Measurements from ENCODE around the gene RCL1.
"Not testable (repeated sequence)": the region's sequence is repeated elsewhere in the genome, so short reads cannot be mapped to it uniquely, and the experiment has no call there.

RCL1 gene, protein sequence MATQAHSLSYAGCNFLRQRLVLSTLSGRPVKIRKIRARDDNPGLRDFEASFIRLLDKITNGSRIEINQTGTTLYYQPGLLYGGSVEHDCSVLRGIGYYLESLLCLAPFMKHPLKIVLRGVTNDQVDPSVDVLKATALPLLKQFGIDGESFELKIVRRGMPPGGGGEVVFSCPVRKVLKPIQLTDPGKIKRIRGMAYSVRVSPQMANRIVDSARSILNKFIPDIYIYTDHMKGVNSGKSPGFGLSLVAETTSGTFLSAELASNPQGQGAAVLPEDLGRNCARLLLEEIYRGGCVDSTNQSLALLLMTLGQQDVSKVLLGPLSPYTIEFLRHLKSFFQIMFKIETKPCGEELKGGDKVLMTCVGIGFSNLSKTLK

DNA sequence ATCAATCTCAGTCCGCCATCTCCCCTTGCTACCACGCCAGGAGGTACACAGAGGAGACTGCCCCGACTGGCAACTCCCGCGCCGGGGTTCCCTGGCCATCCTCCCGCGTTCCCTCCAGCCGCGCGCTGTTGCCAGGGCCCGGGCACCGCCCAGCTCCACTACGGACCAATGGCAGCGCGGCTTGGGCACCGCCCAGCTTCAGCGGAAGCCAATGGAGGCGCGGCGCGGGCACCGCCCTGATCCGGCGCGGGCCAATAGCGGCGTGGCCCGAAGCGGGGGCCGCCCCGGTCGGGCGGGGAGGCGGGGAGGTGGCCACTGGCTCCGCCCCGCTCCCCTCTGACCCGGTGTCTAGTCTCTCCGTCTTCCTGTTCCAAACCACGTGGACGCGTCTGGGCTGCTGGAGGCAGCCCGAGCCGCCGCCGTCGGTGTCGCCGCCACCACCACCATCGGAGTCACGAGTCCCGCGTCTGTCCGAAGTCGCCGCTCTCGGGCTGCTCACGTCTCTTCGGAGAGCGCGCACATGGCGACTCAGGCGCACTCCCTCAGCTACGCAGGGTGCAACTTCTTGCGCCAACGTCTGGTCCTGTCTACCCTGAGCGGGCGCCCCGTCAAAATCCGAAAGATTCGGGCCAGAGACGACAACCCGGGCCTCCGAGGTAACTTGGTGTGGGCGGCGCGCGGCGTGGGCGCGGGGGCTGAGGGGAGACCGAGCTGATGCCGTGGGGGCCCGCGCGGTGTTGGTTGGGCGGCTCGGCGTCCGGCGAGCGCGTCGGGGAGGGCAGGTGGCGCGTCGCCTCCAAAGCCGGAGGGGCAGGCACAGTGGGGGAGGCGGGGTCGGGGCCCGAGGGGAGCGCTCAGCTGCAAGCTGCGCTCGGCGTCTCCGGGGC is at the start of gene RCL1:
RCL1 (plus strand) TSS at position 373 of the 887 bp plus-strand sequence; CDS start at position 521, 148 bp downstream.
- DNase-seq: peak; percentile 94

DNA sequence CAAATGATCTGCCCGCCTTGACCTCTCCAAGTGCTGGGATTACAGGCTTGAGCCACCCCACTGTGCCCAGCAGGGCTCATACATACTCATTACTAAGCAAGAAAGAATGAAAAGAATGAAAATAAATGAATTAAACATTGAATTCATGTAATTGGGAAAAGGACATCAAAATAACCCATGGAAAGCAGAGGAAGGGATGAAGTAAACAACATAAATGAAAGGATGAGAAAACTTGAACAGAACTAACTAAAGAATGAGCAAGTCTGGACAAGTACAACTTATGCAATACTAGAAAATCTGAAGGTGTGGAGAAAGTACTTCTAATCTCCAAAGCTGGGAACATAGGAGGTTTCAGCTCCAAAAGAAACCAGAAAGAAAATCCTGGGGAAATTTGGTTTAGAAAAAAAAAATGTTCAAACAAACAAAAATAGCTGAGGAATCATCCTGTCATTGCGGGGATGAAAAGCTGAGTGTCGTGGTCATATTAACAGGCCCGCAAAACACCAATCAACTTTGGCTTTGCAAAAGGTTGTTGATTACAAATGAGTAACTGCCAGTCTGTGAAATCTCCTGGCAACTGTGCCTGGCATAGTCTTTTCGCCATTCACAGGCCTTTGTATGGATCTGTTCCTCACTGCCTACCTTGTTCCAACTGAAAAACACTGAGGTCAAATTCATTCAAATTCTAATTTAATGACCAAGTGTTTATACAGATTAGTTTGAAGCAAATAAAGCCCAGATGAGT is 49.4 kb upstream of the RCL1 start:
- DNase-seq: no peak

DNA sequence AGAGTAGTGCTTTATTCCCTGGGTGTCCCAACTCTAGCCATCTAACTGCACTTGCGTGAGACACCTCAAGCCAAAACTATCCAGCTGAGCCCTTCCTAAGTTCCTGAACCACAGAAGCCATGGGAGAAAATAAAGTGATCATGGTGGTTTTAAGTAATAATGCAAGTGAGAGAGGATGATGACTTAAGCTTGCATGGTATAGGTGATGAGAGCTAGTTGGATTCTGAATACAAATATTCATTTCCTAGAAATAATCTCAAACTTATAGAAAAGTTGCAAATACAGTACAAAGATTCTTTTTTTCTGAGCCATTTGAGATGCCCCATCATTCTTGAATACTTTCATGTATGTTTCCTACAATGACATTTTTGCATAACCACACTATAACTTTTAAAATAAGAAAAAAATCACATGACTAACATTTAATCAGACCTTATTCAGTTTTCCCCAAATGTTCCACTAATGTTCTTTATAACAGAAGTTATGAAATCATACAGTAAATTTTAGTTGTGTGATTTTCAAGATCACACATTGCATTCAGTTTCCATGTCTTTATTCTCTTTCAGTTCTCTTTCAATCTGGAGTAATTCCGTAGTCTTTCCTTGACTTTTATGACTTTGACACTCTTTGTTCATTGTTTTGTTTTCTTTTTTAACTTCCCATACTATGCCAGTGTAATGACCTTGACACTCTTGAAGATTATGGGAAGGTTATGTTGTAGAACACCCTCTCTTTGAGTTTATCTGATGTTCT is 46.3 kb upstream of the RCL1 start:
- no peak for DNase-seq

DNA sequence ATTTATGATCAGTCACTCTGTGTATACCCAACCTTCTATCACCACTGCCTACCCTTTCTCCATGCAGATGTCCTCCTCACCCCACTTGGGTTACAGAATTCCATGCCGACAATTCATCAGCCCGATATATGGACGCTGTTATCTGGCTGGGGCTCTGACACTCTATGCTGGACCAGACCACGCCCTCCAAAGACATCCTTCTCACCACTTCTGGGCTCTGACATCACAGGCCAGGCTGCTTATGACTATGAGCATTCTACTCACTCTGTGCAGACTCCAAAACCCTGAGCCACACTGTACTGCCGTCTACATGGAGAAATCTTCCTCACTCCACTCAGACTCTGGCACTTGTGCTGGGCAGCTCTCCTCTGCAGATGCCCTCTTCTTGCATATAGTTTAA is 44.1 kb upstream of the RCL1 start:
- no peak for DNase-seq

DNA sequence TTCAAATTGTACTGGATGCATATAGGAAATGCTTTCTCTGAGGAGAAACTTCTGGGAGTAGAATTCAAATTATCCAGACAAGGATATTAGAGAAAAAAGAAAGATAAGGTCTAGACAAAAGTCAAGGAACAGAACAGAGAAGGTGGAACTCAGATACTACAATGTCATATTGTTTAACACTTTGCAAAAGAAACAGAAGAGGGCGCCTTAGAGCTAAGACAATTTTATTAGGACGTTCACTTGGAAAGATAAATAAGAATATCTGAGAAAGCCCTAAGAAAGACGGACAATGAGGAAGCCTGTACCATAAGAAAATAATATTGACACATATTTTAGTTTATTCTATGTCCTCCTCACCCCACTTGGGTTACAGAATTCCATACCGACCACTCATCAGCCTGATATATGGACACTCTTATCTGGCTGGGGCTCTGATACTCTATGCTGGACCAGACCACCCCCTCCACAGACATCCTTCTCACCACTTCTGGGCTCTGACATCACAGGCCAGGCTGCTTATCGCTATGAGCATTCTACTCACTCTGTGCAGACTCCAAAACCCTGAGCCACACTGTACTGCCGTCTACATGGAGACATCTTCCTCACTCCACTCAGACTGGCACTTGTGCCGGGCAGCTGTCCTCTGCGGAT is 42.6 kb upstream of the RCL1 start:
- no peak for DNase-seq

DNA sequence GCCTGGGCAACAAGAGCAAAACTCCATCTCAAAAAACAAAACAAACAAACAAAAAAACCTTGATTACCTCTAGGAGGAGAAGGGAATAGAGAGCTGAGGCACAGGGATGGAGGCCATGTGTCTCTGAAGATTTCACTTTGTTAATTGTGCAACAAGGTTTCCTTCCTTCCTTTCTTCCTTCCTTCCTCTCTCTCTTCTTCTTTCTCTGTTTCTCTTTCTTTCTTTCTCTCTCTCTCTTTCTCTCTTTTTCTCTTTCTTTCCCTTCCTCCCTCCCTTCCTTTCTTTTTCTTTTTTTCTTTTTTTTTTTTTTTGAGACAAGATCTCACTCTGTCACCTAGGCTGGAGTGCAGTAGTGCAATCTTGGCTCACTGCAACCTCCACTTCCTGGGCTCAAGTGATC is 38.2 kb upstream of the RCL1 start:
- not testable (repeated sequence) for DNase-seq

DNA sequence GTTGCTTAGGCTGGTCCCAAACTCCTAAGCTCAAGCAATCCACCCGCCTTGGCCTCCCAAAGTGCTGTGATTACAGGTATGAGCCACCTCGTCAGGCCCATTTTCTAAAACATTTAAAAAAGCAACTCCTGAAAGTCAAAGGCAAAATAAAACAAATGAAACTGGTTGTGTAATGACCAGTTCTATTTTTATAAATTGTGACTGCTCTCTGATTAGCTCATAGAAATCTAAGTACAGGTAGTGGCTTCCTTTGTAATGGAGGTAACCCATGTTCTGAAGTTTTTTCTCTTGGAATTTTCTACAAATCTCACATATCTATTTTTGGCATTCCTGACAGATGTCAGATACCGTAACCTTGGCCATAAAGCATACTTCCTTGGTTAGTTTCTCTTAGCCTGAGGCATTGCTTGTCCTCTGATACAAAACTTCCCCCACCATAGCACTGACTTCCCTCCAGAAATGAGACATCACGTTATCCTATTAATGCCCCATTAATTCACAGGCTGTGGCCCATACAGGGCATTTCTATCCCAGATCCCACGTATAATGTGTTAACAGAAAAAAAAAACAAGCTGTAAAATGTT is 37.6 kb upstream of the RCL1 start:
- no peak for DNase-seq

DNA sequence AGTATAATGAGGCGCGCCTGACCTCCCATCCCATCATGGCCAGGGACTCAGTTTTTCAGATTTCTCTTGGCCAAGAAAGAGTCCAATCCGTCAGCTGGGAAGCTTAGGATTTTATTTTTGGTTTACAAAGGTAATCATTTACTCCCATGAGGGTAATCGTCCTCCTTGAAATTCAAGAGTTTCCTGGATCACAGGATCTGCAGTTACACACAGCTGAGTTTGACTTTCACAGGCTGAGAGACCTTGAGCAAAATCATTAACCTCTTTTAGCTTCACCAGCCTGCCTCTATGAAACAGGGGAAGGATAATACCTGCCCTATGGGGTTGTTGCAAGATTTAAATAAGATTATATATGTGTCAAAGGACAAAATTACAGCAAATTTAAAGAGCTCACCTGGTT is 36.3 kb upstream of the RCL1 start:
- no peak for DNase-seq

DNA sequence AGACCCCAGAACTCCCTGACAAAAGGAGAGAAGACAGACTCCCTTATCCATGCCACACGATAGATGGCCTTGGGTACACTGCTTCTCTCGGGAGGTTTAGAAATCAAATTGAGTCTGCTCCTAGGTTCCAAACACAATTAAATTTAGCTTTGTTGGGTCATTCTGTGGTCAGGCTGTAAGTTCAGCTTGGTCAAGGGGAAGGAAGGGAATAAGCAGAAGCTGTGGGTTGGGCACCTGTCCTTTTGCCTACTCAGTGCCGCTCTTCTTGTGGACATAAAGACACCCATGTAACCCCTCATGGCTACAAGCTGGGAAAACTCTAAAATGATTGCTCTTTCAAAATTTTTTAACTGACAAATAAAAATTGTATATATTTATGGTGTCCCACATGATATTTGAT is 32.6 kb upstream of the RCL1 start:
- DNase-seq: peak; percentile 33

DNA sequence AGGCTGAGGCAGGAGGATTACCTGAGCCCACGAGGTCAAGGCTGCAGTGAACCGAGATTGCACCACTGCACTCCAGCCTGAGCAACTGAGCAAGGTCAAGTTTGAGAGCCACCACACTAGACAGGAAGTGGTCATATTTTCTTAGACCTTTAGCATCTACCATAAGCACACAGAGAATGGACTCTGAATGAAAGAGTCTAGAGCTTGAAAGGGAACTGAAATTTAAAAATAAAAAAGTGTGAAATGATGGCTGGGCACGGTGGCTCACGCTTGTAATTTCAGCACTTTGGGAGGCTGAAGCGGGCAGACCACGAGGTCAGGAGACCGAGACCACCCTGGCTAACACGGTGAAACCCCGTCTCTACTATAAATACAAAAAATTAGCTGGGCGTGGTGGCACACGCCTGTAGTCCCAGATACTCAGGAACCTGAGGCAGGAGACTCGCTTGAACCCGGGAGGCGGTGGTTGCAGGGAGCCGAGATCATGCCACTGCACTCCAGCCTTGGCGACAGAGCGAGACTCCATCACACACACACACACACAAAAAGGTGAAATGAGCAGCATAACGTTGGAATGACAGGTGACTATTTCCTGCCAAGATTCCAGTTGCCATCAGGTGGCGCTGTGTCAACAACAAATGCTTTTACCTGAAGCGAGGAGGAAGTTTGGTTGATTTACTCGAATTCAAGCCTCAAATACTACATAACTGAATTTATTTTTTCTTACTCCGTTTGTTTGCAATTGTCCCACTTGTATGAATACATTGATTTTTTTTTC is 30.4 kb upstream of the RCL1 start:
- peak; percentile 76 for DNase-seq

DNA sequence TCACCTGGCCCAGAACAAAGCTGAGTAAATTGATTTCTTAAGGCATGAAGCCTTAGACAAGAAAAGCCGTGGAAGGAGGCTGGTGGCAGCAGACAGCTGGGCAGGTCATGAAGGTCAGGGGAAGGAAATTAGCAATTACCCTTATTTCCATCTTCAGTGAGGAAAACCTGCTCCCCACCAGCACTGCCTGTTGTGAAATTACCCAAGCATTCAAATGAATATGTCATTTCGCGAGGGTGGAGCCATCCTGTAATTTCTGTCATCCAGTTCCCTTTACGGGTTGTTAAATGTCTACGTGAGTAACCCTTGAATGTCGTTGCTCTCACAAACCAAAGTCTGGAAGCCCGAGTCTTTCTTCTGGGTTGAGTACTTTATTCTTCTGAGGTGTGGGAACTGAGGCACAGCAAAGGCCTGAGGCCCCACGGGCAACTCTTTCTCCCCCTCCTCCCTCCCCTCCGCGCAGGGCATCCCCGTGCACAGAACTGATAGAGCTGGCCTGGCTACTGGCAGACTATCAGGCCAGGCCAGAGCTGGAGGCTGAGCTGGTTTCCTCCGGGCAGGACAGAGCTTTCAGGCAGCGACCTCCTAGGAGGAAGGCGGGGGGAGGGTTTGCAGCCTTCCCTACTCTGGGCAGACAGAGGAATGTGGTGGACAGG is 29.7 kb upstream of the RCL1 start:
- peak; percentile 46 for DNase-seq

DNA sequence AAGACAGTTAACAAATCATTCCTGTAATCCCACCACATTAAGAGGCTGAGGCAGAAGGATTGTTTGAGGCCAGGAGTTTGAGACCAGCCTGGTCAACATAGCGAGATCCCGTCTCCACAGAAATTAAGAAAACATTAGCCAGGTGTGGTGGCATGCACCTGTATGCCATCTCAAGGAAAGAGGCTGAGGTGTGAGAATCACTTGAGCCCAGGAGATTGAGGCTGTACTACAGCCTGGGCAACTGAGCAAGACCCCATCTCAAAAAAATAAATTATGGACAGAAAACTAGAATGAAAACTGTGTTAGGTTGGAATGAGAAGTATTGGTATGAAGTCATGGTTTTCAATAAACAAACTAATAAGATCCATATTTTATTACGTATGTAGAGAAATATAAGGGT is 28.7 kb upstream of the RCL1 start:
- no peak for DNase-seq

DNA sequence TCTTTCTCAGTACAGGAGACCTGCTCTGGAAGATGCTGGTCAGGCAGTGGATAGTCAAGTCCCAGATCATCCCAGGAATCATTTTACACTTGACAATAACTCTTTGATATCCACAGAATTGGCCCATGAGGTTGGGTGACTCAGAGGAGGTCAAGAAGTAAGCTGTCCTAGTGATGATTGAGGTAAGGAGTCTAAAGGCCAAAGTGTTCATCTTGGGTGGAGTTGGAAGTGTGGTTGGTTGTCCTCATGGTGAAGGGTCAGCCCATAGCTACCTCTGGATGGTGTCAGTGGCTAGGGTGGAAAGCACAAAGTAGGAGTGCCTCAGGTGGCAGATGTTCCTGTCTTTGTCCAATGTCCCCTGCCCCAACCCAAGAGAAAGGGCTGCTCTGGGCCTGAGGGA is 24.1 kb upstream of the RCL1 start:
- no peak for DNase-seq

DNA sequence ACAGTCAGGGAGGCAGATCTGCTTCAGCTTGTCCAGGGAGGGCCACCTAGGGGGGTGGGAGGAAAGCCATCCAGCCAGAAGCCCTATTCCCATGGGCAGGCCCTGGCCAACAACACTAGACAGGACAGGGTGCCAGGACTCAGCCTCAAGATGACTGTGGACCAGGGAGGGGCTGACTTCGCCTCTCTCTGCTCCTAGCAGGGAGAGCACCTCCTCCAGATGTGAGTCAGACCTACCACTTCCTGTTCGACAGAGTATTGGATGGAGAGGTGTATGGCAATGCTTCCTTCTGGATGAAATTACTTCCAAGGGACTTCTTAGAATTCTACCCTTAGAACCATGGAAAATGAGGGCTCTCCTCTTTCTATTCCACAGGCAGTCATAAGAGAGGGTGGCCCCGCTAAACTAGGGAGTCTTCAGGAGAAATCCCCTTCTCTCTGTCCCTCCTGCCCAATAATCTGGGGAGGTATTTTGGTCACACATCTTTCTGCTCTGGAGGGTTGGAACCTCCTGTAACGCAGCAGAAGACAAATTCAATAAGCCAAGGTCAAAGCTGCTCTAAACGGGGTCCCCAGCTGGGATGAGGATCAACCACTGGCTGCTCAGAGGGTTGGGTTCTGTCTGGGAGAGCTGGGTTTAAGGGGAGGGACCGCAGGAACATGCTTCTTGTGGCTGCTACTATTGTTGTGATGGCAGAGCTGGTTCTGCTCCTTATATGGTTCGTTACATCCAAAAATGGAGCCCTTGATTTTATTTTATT is 23.2 kb upstream of the RCL1 start:
- no peak for DNase-seq

DNA sequence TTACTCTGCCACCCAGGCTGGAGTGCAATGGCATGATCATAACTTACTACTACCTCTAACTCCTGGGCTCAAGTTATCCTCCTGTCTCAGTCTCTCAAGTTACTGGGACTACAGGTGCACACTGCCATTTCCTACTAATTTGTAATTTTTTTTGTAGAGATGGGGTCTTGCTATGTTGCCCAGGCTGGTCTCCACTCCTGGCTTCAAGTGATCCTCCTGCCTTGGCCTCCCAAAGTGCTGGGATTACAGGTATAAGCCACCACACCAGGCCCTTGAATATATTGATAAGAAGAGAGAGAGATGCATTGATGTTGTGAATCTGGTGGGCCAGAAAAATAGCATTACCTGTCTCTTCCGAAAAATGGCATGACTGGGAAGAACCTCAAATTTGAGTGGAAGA is 21.0 kb upstream of the RCL1 start:
- no peak for DNase-seq

DNA sequence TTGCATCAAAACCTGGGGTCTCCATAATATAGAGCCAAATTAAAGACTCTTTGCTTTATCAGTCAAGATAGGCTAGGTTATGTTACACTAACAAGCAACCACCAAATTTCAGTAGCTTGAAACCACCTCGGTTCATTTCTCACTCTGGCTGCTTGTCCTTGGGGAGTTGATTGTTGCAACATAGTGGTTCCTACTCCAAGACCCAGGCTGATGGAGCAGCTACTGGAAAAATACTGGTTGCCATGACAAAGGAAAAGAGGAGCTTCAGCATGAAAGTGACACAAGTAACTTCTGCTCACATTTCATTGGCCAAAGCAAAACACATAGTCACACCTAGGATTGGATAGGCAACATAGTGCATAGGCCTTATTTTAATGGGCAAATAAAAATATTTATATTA is 18.5 kb upstream of the RCL1 start:
- DNase-seq: no peak

DNA sequence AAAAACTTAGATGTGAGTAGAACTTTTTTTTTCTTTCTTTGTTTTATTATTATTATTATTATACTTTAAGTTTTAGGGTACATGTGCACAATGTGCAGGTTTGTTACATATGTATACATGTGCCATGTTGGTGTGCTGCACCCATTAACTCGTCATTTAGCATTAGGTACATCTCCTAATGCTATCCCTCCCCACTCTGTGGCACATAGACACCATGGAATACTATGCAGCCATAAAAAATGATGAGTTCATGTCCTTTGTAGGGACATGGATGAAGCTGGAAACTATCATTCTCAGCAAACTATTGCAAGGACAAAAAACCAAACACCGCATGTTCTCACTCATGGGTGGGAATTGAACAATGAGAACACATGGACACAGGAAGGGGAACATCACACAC is 17.8 kb upstream of the RCL1 start:
- DNase-seq: not testable (repeated sequence)

DNA sequence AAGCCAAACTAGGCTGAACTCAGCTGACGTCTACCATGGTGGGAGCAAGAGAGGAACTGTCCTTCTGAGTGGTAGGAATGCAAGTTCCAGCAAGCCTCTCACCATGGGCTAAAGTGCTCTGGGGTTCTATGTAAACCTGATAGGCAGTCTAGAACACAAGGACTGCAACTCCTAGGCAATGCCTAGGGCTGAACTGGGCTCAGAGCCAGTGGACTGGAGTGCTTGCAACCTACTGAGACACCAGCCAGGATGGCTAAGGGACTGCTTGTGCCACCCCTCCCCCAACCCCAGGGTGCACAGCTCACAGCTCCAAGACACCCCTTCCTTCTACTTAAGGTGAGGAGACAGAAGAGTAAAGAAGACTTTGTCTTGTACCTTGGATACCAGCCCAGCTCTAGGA is 12.1 kb upstream of the RCL1 start:
- DNase-seq: no peak

DNA sequence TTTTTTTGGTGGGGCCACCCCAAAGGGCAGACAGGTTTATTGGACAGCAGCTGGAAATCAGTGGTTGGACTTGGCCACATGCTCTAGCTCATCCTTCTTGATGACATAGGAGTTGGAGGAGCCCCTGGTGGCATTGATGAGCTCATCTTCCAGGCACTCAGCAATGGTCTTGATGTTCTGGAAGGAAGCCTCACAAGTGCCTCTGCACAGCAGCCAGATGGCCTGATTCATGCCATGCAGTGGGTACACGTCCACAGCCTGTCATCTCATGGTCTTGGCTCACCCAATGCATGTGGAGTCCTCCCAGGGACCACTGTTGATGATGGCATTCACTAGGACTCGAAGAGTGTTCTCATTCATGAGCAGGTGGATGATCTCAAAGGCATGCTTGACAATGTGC is 11.3 kb upstream of the RCL1 start:
- DNase-seq: no peak

DNA sequence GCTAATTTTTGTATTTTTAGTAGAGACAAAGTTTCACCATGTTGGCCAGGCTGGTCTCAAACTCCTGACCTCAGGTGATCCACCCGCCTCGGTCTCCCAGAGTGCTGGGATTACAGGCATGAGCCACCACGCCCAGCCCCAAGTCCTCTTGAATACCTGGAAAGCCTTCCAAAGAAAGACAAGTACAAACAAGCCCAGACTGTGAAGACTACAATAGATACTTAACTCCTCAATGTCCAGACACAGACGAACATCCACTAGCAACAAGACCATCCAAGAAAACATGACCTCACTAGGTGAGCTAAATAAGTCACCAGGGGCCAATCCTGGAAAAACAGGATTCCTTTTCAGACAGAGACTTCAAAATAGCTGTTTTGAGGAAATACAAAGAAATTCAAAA is 9.6 kb upstream of the RCL1 start:
- DNase-seq: not testable (repeated sequence)
